ENCODE results near the gene ZNF83.

DNA sequence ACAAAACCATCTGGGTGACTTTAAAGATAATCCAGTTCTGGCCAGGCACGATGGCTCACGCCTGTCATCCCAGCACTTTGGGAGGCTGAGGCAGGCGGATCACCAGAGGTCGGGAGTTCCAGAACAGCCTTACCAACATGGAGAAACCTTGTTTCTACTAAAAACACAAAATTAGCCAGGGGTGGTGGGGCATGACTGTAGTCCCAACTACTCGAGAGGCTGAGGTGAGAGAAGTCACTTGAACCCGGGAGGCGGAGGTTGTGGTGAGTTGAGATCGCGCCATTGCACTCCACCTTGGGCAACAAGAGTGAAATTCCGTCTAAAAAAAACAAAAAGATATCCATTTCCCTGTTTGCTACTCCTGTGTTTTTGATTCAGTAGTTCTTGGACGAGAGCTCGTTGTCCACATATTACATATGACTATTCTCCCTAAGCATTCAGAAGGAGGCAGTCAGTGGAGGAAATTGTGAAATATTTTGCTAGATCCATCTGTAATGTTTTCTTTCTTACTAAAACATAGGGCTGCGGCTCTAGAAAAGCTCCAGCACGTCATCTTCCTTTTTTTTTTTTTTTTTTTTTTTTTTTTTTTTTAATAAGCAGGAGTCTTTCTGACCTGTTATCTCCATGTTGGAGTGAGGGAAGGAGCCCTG, 34.5 kb downstream of the ZNF83 start:
- TF ChIP-seq GLIS3 (CRISPR knock-in tag; IDR thresholded peaks at IDR 0.05) = no peak
- no peak for TF ChIP-seq ZFP3 (CRISPR knock-in tag; IDR thresholded peaks at IDR 0.05)
- no peak for TF ChIP-seq ISL1 (CRISPR knock-in tag; IDR thresholded peaks at IDR 0.05)
- no peak for TF ChIP-seq RARB (CRISPR knock-in tag; IDR thresholded peaks at IDR 0.05)
- no peak for TF ChIP-seq TOX (CRISPR knock-in tag; IDR thresholded peaks at IDR 0.05; ENCODE audit: borderline replicate concordance)
- no peak for TF ChIP-seq ESRRG (CRISPR knock-in tag; IDR thresholded peaks at IDR 0.05)
